K562 (cell line): Measurements from ENCODE around the gene ANKRD10. TPM values are rescaled to one million over a fixed set of nuclear protein-coding genes. Genes with fewer than 3 reads are reported as not detected.
A peak's percentile ranks its signal among the peaks of the same experiment; 100 is the strongest.

Experiments
- BHLHE40 ChIP-seq: IDR thresholded peaks from 2 replicates; pipeline ENCODE4 v1.6.1; 2011; ENCODE audit warnings: low read length, improper control_type of control experiment
- CC2D1A ChIP-seq: fragments of 450-650 bp; IDR thresholded peaks from 2 replicates; pipeline ENCODE4 v1.6.1; 2017; ENCODE audit warnings: mild to moderate bottlenecking
- CCNT2 ChIP-seq: IDR thresholded peaks from 2 replicates; pipeline ENCODE4 v1.6.1; 2011; ENCODE audit warnings: borderline replicate concordance, low read depth, mild to moderate bottlenecking, moderate library complexity, mixed read lengths, low read length; ENCODE audit not compliant: insufficient read length; ENCODE audit errors: extremely low read depth
- CREM ChIP-seq: IDR thresholded peaks from 2 replicates; pipeline ENCODE4 v1.6.1; 2014; ENCODE audit warnings: antibody characterized with exemption, low read depth
- DIDO1 ChIP-seq: fragments of 450-650 bp; IDR thresholded peaks from 2 replicates; pipeline ENCODE4 v1.6.1; 2016; ENCODE audit warnings: low read depth, missing biosample characterization, missing genetic modification characterization
- HMG20A ChIP-seq: fragments of 450-650 bp; formaldehyde crosslinking; conservative IDR thresholded peaks from 2 replicates; pipeline ENCODE4 v1.4.0; 2020; ENCODE audit warnings: mild to moderate bottlenecking, mixed read lengths
- HMGN3 ChIP-seq: IDR thresholded peaks from 2 replicates; pipeline ENCODE4 v1.6.1; 2011; ENCODE audit warnings: borderline replicate concordance, low read depth, mild to moderate bottlenecking, mixed read lengths, low read length; ENCODE audit not compliant: insufficient read length; ENCODE audit errors: extremely low read depth
- HNRNPL ChIP-seq: fragments of 200-400 bp; formaldehyde crosslinking; IDR thresholded peaks from 2 replicates; pipeline ENCODE4 v1.6.1; 2017; ENCODE audit warnings: low read depth, mild to moderate bottlenecking, low read length
- HNRNPLL ChIP-seq: fragments of 200-400 bp; formaldehyde crosslinking; IDR thresholded peaks from 2 replicates; pipeline ENCODE4 v1.6.1; 2017; ENCODE audit warnings: low read length, low read depth, mild to moderate bottlenecking; ENCODE audit not compliant: poor library complexity, severe bottlenecking
- KDM2B ChIP-seq: fragments of 250-450 bp; sonication (Bioruptor Pico); IDR thresholded peaks from 2 replicates; pipeline ENCODE4 v1.8.0; 2021; ENCODE audit warnings: mild to moderate bottlenecking, moderate library complexity
- MXD1 ChIP-seq: fragments of 250-450 bp; sonication (Bioruptor Pico); IDR thresholded peaks from 2 replicates; pipeline ENCODE4 v1.8.0; 2021; ENCODE audit warnings: borderline replicate concordance, mild to moderate bottlenecking, moderate library complexity; ENCODE audit not compliant: poor library complexity, severe bottlenecking
- NFE2 ChIP-seq: IDR thresholded peaks from 2 replicates; pipeline ENCODE4 v1.6.1; 2014; ENCODE audit warnings: antibody characterized with exemption, low read depth
- NR4A1 ChIP-seq, 2 experiments: fragments of 250-450 bp in 1 of 2; fragments of 450-650 bp in 1 of 2; sonication (Bioruptor Pico) in 1 of 2; IDR thresholded peaks; 2 replicates each; pipeline versions ENCODE4 v1.4.0 to v1.6.1; 2016 to 2020; ENCODE audit warnings: mild to moderate bottlenecking in 2 of 2, missing compliant biosample characterization in 1 of 2, missing genetic modification characterization in 1 of 2, moderate library complexity in 1 of 2
- PML ChIP-seq: IDR thresholded peaks from 2 replicates; pipeline ENCODE4 v1.6.1; 2012; ENCODE audit warnings: low read length, inconsistent platforms
- PREB ChIP-seq: sonication (generic); formaldehyde crosslinking; IDR thresholded peaks from 2 replicates; pipeline ENCODE4 v1.8.1; 2023; ENCODE audit warnings: mild to moderate bottlenecking, missing genetic modification reagents
- PTTG1 ChIP-seq: fragments of 450-650 bp; IDR thresholded peaks from 2 replicates; pipeline ENCODE4 v1.6.1; 2016; ENCODE audit warnings: low read depth, mild to moderate bottlenecking, missing genetic modification characterization, missing compliant biosample characterization
- SIN3B ChIP-seq: fragments of 450-650 bp; IDR thresholded peaks from 2 replicates; pipeline ENCODE4 v1.6.1; 2017; ENCODE audit warnings: low read depth, mild to moderate bottlenecking, moderate library complexity
- SPI1 ChIP-seq: IDR thresholded peaks from 2 replicates; pipeline ENCODE4 v1.6.1; 2011; ENCODE audit warnings: low read depth, low read length, control low read depth, borderline replicate concordance
- SUPT5H ChIP-seq: fragments of 450-650 bp; IDR thresholded peaks from 2 replicates; pipeline ENCODE4 v1.6.1; 2016
- TAF15 ChIP-seq: fragments of 200-400 bp; formaldehyde crosslinking; IDR thresholded peaks from 2 replicates; pipeline ENCODE4 v1.6.1; 2017; ENCODE audit warnings: mild to moderate bottlenecking, low read depth, low read length, moderate library complexity
- THAP12 ChIP-seq: fragments of 250-450 bp; sonication (Bioruptor Pico); IDR thresholded peaks from 2 replicates; pipeline ENCODE4 v1.9.0; 2021; ENCODE audit warnings: mild to moderate bottlenecking, inconsistent platforms
- ZBED1 ChIP-seq: IDR thresholded peaks from 2 replicates; pipeline ENCODE4 v1.6.1; 2014
- ZBTB17 ChIP-seq: fragments of 450-650 bp; formaldehyde crosslinking; IDR thresholded peaks from 2 replicates; pipeline ENCODE4 v1.4.0; 2020; ENCODE audit warnings: mild to moderate bottlenecking
- ZC3H4 ChIP-seq: sonication (generic); formaldehyde crosslinking; IDR thresholded peaks from 2 replicates; pipeline ENCODE4 v1.9.0; 2021; ENCODE audit warnings: missing genetic modification reagents, borderline replicate concordance
- ZNF263 ChIP-seq: sonication (generic); formaldehyde crosslinking; IDR thresholded peaks from 2 replicates; pipeline ENCODE4 v1.8.0; 2022; ENCODE audit warnings: mild to moderate bottlenecking, missing genetic modification reagents, borderline replicate concordance
- ZNF766 ChIP-seq: fragments of 200-800 bp; sonication (Bioruptor generic); conservative IDR thresholded peaks from 2 replicates; pipeline ENCODE4 v1.6.1; 2016; ENCODE audit warnings: missing genetic modification characterization, missing compliant biosample characterization
- ZZZ3 ChIP-seq: fragments of 450-650 bp; IDR thresholded peaks from 2 replicates; pipeline ENCODE4 v1.6.1; 2016; ENCODE audit warnings: antibody characterized with exemption, mild to moderate bottlenecking, moderate library complexity
- polyA plus RNA-seq, 8 experiments: library from polyadenylated mRNA; depleted of rRNA in 4 of 8; stranded (reverse) in 5 of 8; unstranded in 3 of 8; fragments of >200 nt; fragmentation: Nextera tagmentation in 2 of 8; fragmentation: Illumina TruSeq in 1 of 8; extraction: Ambion mirVana in 2 of 8; extraction: Trizol in 1 of 8; gene quantifications; 2 replicates each; pipeline versions ENCODE4 v1.2.1 to v1.2.3, GENCODE V29; 2011 to 2014; ENCODE audit warnings: inconsistent platforms in 1 of 8, missing spikeins in 1 of 8
- total RNA-seq, 7 experiments: library from RNA; depleted of rRNA in 6 of 7; stranded (reverse); fragments of >200 nt in 6 of 7; fragmentation: Illumina TruSeq in 2 of 7; extraction: Trizol in 2 of 7; gene quantifications; 2 replicates each; pipeline versions ENCODE4 v1.2.1 to v1.2.3, GENCODE V29; 2011 to 2021; ENCODE audit warnings: low replicate concordance in 1 of 7

ANKRD10 gene
- total and polyA plus RNA-seq, 9 of the 15 experiments (the other 6 are each of a cell fraction or from before 2014, with no cell fraction given), result 21.7 to 183 (median 45.0) TPM

- TF ChIP-seq HNRNPL (0 out of 2 replicates have a peak, but pooled peaks have one; percentile 27), SPI1 (no peak), DIDO1 (tag) (no peak), TAF15 (no peak), HMG20A (no peak), ZC3H4 (CRISPR knock-in tag) (no peak), BHLHE40 (no peak), HNRNPLL (no peak), PTTG1 (tag) (no peak), ZZZ3 (no peak), THAP12 (no peak), ZNF766 (CRISPR knock-in tag) (no peak), HMGN3 (peak; percentile 22), MXD1 (no peak), PML (peak; percentile 25; the same call in 1 of the 2 replicates), ZBED1 (no peak), ZNF263 (CRISPR knock-in tag) (no peak), CREM (peak; percentile 22; the same call in 1 of the 2 replicates), NFE2 (no peak), NR4A1 (CRISPR knock-in tag; IDR thresholded peaks at IDR 0.05) (no peak), NR4A1 (tag; IDR thresholded peaks at IDR 0.05) (no peak), ZBTB17 (CRISPR knock-in tag) (no peak), CCNT2 (no peak), CC2D1A (no peak), SIN3B (0 out of 2 replicates have a peak, but pooled peaks have one; percentile 11), PREB (no peak), SUPT5H (peak; percentile 79), KDM2B (no peak)
Observed at GRCh38 chr13:110914331-110915056, 375 bp downstream of the ANKRD10 start (continued).
